GM18499 (cell line): Measurements from ENCODE around the gene YWHAQ.

Experiments used
- ATAC-seq: cut with Tn5 transposase; IDR thresholded peaks from one replicate; pipeline ENCODE4 v1.9.1; 2021; ENCODE audit warnings: moderate number of reproducible peaks; ENCODE audit not compliant: insufficient read depth, unreplicated experiment

YWHAQ gene

GRCh38 chr2:9656270-9656766, 25.5 kb upstream of the YWHAQ start:
- ATAC-seq, result peak; percentile 84

GRCh38 chr2:9655441-9656269, 24.9 kb upstream of the YWHAQ start:
- no peak for ATAC-seq

- ATAC-seq, result no peak
Observed at GRCh38 chr2:9654452-9655100, 23.8 kb upstream of the YWHAQ start.

GRCh38 chr2:9653485-9654271, 22.9 kb upstream of the YWHAQ start:
- ATAC-seq, result no peak

- no peak for ATAC-seq
Observed at GRCh38 chr2:9652898-9653479, 22.2 kb upstream of the YWHAQ start.

GRCh38 chr2:9652267-9652666, 21.5 kb upstream of the YWHAQ start:
- ATAC-seq, result no peak

- no peak for ATAC-seq
Observed at GRCh38 chr2:9650119-9650821, 19.5 kb upstream of the YWHAQ start.

- no peak for ATAC-seq
Observed at GRCh38 chr2:9649261-9649660, 18.5 kb upstream of the YWHAQ start.

GRCh38 chr2:9648821-9649220, 18.0 kb upstream of the YWHAQ start:
- no peak for ATAC-seq

GRCh38 chr2:9647884-9648283, 17.1 kb upstream of the YWHAQ start:
- ATAC-seq, result no peak

- no peak for ATAC-seq
Observed at GRCh38 chr2:9646196-9647030, 15.6 kb upstream of the YWHAQ start.

- ATAC-seq, result no peak
Observed at GRCh38 chr2:9644603-9645002, 13.8 kb upstream of the YWHAQ start.

- no peak for ATAC-seq
Observed at GRCh38 chr2:9644021-9644420, 13.2 kb upstream of the YWHAQ start.

- no peak for ATAC-seq
Observed at GRCh38 chr2:9641641-9642040, 10.8 kb upstream of the YWHAQ start.

GRCh38 chr2:9640403-9641104, 9.8 kb upstream of the YWHAQ start:
- no peak for ATAC-seq

GRCh38 chr2:9639740-9640343, 9.0 kb upstream of the YWHAQ start:
- no peak for ATAC-seq

GRCh38 chr2:9639000-9639602, 8.3 kb upstream of the YWHAQ start:
- no peak for ATAC-seq

GRCh38 chr2:9638532-9638931, 7.7 kb upstream of the YWHAQ start:
- no peak for ATAC-seq
